ENCODE results near the gene ST3GAL4.
"Not testable (repeated sequence)": the region's sequence is repeated elsewhere in the genome, so short reads cannot be mapped to it uniquely, and the experiment has no call there.

ST3GAL4 gene

GRCh38 chr11:126368336-126369119, 13.0 kb downstream of the ST3GAL4 start:
- H3K4me1 ChIP-seq (ENCODE audit: control insufficient read depth, insufficient read depth, low read length); H3K4me3 ChIP-seq (ENCODE audit: low read depth, low read length); H3K9me3 ChIP-seq (ENCODE audit: control insufficient read depth, insufficient read depth, low read depth, low read length); H3K27ac ChIP-seq (ENCODE audit: extremely low read depth, low read depth, low read length); H3K36me3 ChIP-seq (ENCODE audit: control insufficient read depth in 2 of 2, insufficient read depth in 1 of 2, low read length in 2 of 2); CTCF ChIA-PET: not testable (repeated sequence)
- 0 out of 2 replicates have a peak, but pooled peaks have one; percentile 8 for TF ChIP-seq ZIC2 (tag by site-specific recombination; IDR thresholded peaks at IDR 0.05)
- POLR2A ChIA-PET = interaction anchor here (0.6 kb wide), 1 partner anchor 59 kb away, joined by 9 read pairs; no protein-coding TSS in a partner anchor

- Histone ChIP-seq H3K9me3 (ENCODE audit: control insufficient read depth, insufficient read depth, low read depth, low read length) (no peaks in the 10 kb centered on the region), H3K4me1 (ENCODE audit: control insufficient read depth, insufficient read depth, low read length) (no peaks in the 10 kb centered on the region), H3K4me3 (ENCODE audit: low read depth, low read length) (no peak overlapping the region), H3K36me3 (ENCODE audit: control insufficient read depth in 2 of 2, insufficient read depth in 1 of 2, low read length in 2 of 2) (no peaks in the 10 kb centered on the region), H3K27ac (ENCODE audit: extremely low read depth, low read depth, low read length) (no peak overlapping the region)
- ChIA-PET POLR2A (no interaction called here), CTCF (interaction anchor here (0.8 to 1.0 kb wide), 2 partner anchors 11 to 57 kb away, joined by 4 read pairs; no protein-coding TSS in a partner anchor)
- TF ChIP-seq PRDM6 (tag by site-specific recombination; IDR thresholded peaks at IDR 0.05) = no peak
- TF ChIP-seq ZNF146 (tag by site-specific recombination; IDR thresholded peaks at IDR 0.05) = peak; percentile 43; the same call in 1 of the 2 replicates
These were observed 14.5 kb downstream of the ST3GAL4 start for GRCh38 chr11:126370016-126370415.

- ChIA-PET CTCF (no interaction called here), POLR2A (no interaction called here)
- no peak for TF ChIP-seq ZNF366 (tag by site-specific recombination; conservative IDR thresholded peaks at IDR 0.05)
- TF ChIP-seq ZNF221 (tag by site-specific recombination; IDR thresholded peaks at IDR 0.05; ENCODE audit: borderline replicate concordance) = no peak
- Histone ChIP-seq H3K27ac (ENCODE audit: extremely low read depth, low read depth, low read length) (no peak overlapping the region), H3K36me3 (ENCODE audit: control insufficient read depth in 2 of 2, insufficient read depth in 1 of 2, low read length in 2 of 2) (no peaks in the 10 kb centered on the region), H3K9me3 (ENCODE audit: control insufficient read depth, insufficient read depth, low read depth, low read length) (no peaks in the 10 kb centered on the region), H3K4me1 (ENCODE audit: control insufficient read depth, insufficient read depth, low read length) (no peaks in the 10 kb centered on the region), H3K4me3 (ENCODE audit: low read depth, low read length) (no peak overlapping the region)
These were observed 16.1 kb downstream of the ST3GAL4 start for GRCh38 chr11:126371595-126371994.

- H3K27ac ChIP-seq (ENCODE audit: extremely low read depth, low read depth, low read length); POLR2A ChIA-PET; H3K9me3 ChIP-seq (ENCODE audit: control insufficient read depth, insufficient read depth, low read depth, low read length): not testable (repeated sequence)
These were observed 18.0 kb downstream of the ST3GAL4 start for GRCh38 chr11:126373389-126374066.

GRCh38 chr11:126374562-126375300, 19.2 kb downstream of the ST3GAL4 start:
- H3K27ac ChIP-seq (ENCODE audit: extremely low read depth, low read depth, low read length); H3K9me3 ChIP-seq (ENCODE audit: control insufficient read depth, insufficient read depth, low read depth, low read length); H3K36me3 ChIP-seq (ENCODE audit: control insufficient read depth in 2 of 2, insufficient read depth in 1 of 2, low read length in 2 of 2); H3K4me1 ChIP-seq (ENCODE audit: control insufficient read depth, insufficient read depth, low read length); H3K4me3 ChIP-seq (ENCODE audit: low read depth, low read length); CTCF ChIA-PET: not testable (repeated sequence)
- POLR2A ChIA-PET = interaction anchor here (0.6 kb wide), 2 partner anchors 14 to 49 kb away, joined by 3 to 5 read pairs; no protein-coding TSS in a partner anchor

More at GRCh38 chr11:126373389-126374066, 18.0 kb downstream of the ST3GAL4 start:
- H3K4me1 ChIP-seq (ENCODE audit: control insufficient read depth, insufficient read depth, low read length); CTCF ChIA-PET; H3K36me3 ChIP-seq (ENCODE audit: control insufficient read depth in 2 of 2, insufficient read depth in 1 of 2, low read length in 2 of 2); H3K4me3 ChIP-seq (ENCODE audit: low read depth, low read length): not testable (repeated sequence)

- no peak overlapping the region for H3K4me3 ChIP-seq (ENCODE audit: low read depth, low read length)
- no peaks in the 10 kb centered on the region for H3K9me3 ChIP-seq (ENCODE audit: control insufficient read depth, insufficient read depth, low read depth, low read length)
- no peaks in the 10 kb centered on the region for H3K4me1 ChIP-seq (ENCODE audit: control insufficient read depth, insufficient read depth, low read length)
- no peaks in the 10 kb centered on the region for H3K36me3 ChIP-seq (ENCODE audit: control insufficient read depth in 2 of 2, insufficient read depth in 1 of 2, low read length in 2 of 2)
- H3K27ac ChIP-seq (ENCODE audit: extremely low read depth, low read depth, low read length) = no peak overlapping the region
- CTCF ChIA-PET = no interaction called here
- POLR2A ChIA-PET = no interaction called here
- no peak for TF ChIP-seq ZNF2 (tag by site-specific recombination; IDR thresholded peaks at IDR 0.05)
- no peak for TF ChIP-seq KLF17 (tag by site-specific recombination; IDR thresholded peaks at IDR 0.05)
- no peak for TF ChIP-seq ZBTB6 (tag by site-specific recombination; IDR thresholded peaks at IDR 0.05)
- no peak for TF ChIP-seq ZNF138 (tag by site-specific recombination; IDR thresholded peaks at IDR 0.05; ENCODE audit: borderline replicate concordance)
- no peak for TF ChIP-seq ZNF280D (tag by site-specific recombination; IDR thresholded peaks at IDR 0.05)
These were observed 20.2 kb downstream of the ST3GAL4 start for GRCh38 chr11:126375726-126376125.
